Stimulated activated CD8-positive, alpha-beta memory T cell treated with anti-CD3 and anti-CD28 coated beads, Interleukin-12 subunit alpha, Interleukin-12 subunit beta, amount 100 ng/mL, for 4 hours (primary cell): ENCODE measurements around the gene TARP.
"Not testable (repeated sequence)": the region's sequence is repeated elsewhere in the genome, so short reads cannot be mapped to it uniquely, and the experiment has no call there.

Source experiments
- DNase-seq: peaks from one replicate; pipeline ENCODE4 v3.0.0-alpha.2; 2020; ENCODE audit warnings: low read depth

Gene TARP

DNA sequence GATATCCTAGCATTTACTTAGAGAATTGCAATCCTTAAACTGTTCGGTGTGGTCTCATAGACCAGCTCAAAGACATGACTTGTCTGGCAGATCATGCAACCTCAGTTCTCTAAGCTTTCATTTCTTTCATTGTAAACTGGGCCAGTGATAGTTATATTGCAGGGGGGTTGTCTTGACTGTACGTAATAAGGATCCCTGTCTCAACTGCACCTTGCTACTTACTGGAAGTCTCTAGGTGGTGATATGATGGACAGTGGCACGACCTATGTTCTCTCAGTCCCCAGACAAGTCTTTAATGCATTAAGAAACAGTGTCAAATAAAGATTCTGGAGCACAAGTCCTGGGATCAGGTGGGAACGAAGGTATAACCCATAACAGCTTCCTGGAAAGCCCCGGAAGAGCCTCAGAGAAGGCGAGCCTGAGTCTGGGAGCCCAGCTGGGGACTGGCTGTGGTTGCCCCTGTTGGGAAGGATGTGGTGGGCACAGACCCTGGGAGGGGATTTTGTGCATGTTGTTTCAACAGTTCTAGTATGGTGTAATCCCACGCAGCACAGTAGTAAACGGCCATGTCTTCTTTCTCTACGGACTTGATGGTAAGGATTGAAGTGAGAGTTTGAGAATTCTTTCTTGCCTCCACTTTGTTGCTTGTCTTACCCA is 26.0 kb upstream of the TARP start:
- DNase-seq = no peak

DNA sequence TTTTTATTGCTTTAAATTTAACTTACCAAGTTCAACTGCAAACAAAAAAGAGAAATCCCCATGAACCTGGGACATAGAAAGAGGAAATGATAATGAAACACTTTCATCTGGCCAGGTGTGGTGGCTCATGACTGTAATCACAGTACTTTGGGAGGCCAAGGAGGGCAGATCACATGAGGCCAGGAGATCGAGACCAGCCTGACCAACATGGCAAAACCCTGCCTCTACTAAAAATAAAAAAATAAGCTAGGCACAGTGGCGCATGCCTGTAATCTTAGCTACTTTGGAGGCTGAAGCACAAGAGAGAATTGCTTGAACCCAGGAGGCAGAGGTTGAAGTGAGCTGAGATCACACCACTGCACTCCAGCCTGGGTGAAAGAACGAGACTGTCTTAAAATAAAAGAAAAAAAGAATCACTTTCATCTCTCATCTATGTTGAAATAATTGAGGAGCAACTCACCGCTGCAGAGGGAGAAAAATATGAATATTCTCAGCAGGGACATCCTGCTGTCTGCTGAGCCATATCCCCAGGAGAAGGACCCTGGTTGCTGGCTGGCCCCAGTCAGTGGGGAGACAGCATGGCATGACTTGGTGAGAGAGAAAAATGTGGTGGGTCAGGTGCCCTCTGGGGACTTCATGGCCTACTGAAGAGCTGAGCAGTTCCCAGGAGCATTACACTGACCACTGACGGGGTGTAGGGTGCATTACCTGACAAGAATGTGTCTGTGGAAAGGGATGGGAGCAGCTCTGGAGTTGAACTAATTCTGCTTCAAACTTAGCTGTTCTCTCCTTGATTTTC is 22.8 kb upstream of the TARP start:
- DNase-seq = no peak

DNA sequence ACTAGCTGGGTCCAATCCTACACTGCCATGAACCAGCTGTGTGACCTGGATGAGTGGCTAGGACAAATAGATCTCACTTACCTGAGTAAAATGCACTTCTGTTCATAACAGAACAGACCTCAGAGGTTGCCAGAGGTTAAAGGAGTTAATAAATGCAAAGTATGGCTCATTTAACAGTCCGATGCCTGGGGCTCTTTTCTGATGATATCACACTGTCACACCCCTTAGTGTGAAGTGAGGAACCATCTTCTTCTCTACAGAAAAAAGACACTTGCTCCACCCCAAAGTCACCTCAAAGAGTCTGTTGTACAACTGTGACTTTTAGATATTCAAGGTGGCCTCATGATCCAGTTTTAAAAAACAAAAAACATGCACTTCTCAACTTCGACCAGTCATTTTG is 21.5 kb upstream of the TARP start:
- DNase-seq = no peak

GRCh38 chr7:38292442-38292841 is 19.0 kb upstream of the TARP start:
- DNase-seq = no peak

- no peak for DNase-seq
Measured at GRCh38 chr7:38291650-38292049, 18.2 kb upstream of the TARP start.

GRCh38 chr7:38291117-38291647 is 17.7 kb upstream of the TARP start:
- no peak for DNase-seq

- DNase-seq = no peak
Measured at GRCh38 chr7:38284553-38284952, 11.1 kb upstream of the TARP start.

GRCh38 chr7:38283809-38284208 is 10.4 kb upstream of the TARP start:
- no peak for DNase-seq

GRCh38 chr7:38283107-38283506 is 9.7 kb upstream of the TARP start:
- DNase-seq = no peak

- no peak for DNase-seq
Measured at GRCh38 chr7:38282081-38282480, 8.6 kb upstream of the TARP start.

DNA sequence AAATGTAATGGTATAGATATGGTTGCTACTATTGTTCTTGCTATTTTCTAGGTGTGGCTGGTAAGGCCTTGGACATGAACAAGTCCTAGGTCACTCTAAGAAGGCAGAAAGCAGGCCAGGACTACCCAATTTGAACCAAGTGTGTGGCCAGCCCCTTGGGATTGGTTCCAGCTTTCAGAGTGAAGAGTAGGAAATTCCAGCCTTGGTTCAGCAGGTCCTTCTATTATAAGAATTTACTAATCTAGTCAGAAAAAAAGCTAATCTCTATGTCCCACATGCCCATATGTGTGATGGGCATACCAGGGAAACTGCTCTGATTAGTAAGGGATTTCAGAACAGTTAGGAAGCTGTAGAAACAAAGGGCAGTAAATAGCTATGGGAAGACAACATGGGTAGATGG is 7.8 kb upstream of the TARP start:
- DNase-seq = no peak

- no peak for DNase-seq
Measured at GRCh38 chr7:38280707-38281106, 7.3 kb upstream of the TARP start.

GRCh38 chr7:38280000-38280399 is 6.6 kb upstream of the TARP start:
- no peak for DNase-seq

GRCh38 chr7:38276096-38276877 is 2.9 kb upstream of the TARP start:
- DNase-seq = no peak

DNA sequence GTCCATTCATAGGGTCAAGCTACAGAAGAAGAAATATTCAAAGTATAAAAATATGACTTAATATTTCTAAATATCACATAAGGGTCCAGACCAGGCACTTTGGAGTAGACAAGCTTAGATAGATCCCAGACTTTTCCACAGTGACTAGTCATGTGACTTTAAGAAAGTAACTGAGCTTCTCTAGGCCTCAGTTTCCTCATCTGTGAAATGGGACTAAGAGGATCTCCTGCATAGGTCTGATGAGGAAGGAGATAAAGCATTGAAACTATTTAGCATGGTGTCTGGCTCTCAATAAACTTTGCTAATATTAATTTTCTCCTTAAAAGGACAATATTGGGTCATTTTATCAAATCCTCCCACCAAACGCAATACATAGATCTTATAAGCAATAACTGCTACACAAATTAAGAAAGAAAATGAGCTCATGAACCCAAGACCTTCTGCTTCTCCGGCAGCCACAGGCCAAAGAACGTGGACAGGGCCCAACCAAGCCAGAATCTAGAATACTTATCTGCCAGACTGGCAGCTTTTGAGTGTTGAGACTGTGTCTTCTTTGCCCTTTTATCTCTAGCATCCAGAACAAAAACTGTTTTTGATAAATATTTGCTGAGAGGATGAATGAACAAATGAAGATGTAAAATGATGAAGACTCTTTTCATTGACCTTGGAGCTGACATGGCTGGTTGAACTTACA is 1.6 kb upstream of the TARP start:
- no peak for DNase-seq

DNA sequence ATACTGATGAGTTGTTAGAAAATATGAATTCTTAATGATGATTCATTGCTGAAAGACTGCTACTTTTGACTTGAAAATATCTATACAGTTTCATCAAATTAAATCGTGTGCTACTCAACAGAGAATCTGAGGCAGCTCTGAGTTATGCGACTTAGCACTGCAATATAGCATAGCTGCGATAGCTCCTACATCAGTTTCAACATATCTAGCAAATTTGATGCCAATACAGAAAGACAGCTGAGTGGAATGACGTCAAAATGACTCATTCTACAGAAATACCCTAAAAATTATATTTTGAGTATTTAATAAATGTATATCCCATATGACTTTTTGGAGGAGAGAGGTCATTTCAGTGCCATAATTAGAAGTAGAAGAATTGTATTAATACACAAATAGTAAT is 1.1 kb upstream of the TARP start:
- DNase-seq = no peak

- not testable (repeated sequence) for DNase-seq
Measured at GRCh38 chr7:38270405-38270804, 3.0 kb downstream of the TARP start.

DNA sequence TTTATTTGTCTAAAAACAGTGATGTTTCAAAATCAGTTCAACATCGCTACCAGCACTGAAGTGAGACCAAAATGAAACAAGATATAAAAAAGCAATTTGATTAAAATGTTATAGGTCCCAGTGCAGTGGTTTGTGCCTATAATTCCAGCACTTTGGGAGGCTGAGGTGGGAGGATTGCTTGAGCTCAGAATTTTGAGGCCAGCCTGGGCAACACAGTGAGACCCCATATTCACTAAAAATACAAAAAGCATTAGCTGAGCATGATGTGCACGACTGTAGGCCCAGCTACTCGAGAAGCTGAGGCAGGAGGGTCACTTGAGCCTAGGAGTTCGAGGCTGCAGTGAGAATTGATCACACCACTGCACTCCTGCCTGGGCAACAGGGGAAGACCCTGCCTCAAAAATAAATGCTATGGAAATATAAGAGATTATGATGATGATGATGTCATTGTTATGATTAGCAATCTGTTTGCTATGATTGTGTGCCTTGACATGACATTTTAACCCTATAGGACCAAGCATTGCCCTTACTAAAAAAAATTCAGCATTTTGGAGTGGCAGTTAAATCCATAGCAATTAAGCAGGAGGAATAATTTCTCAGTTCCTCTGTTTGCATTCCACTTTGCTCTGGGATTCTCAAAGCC is 3.6 kb downstream of the TARP start:
- DNase-seq = not testable (repeated sequence)

DNA sequence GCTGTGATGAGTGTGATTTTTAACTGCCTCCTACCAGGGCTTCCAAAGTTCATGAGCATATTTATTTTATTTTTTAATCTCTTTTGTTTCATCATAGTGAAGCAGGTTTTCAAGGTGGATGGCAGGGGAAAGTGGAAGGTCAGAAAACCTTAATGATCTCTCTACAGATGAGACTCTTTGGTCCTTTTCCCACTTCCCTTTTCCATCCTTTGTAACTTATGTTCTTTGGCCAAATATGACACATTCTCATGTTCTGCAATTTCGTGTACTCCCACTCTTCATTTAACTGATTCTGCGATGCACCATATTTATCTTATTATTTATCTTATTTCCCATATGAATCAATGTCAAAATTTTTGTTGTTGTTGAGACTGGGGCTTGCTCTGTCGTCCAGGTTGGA is 7.5 kb downstream of the TARP start:
- DNase-seq = not testable (repeated sequence)

GRCh38 chr7:38264602-38265001 is 8.8 kb downstream of the TARP start:
- DNase-seq = not testable (repeated sequence)

GRCh38 chr7:38263274-38263673 is 10.2 kb downstream of the TARP start:
- not testable (repeated sequence) for DNase-seq

GRCh38 chr7:38262545-38262944 is 10.9 kb downstream of the TARP start:
- DNase-seq = no peak
